Gastroesophageal sphincter (tissue), 4 donors: Measurements from ENCODE around the gene TSSK2. TPM values are rescaled to one million over a fixed set of nuclear protein-coding genes. Genes with fewer than 3 reads are reported as not detected.

ENCODE experiments used
- ATAC-seq: fragments of 150-250 bp; one replicate; pipeline ENCODE4 v1.9.1; 2016; ENCODE audit warnings: mild to moderate bottlenecking, moderate library complexity
- H3K27ac ChIP-seq, 4 donors: fragments of 200-600 bp; sonication (generic) in 3 of 4; 1 replicate in 3 of 4; 2 replicates in 1 of 4; pipeline ENCODE4 v1.5.1; 2016 to 2019
- H3K27me3 ChIP-seq: fragments of 200-600 bp; sonication (generic); one replicate; pipeline ENCODE4 v1.5.1; 2019
- H3K36me3 ChIP-seq, 2 donors: fragments of 200-600 bp; sonication (generic); one replicate each; pipeline ENCODE4 v1.5.1; 2019; ENCODE audit warnings: control low read depth in 1 of 2
- H3K4me1 ChIP-seq, 3 donors: fragments of 200-600 bp; sonication (generic); 1 replicate in 2 of 3; 2 replicates in 1 of 3; pipeline ENCODE4 v1.5.1; 2016 to 2019; ENCODE audit warnings: control low read depth in 2 of 3
- H3K4me3 ChIP-seq, 2 donors: fragments of 200-600 bp; sonication (generic); one replicate each; pipeline ENCODE4 v1.5.1; 2019; ENCODE audit warnings: mild to moderate bottlenecking in 1 of 2, moderate library complexity in 1 of 2
- H3K9me3 ChIP-seq, 3 donors: fragments of 200-600 bp; sonication (generic); one replicate each; pipeline ENCODE4 v1.5.1; 2017 to 2019; ENCODE audit warnings: control low read depth in 2 of 3
- EP300 ChIP-seq: sonication (generic); formaldehyde crosslinking; IDR thresholded peaks from one replicate; pipeline ENCODE4 v1.6.1; 2017; ENCODE audit warnings: antibody characterized with exemption, mild to moderate bottlenecking
- POLR2A ChIP-seq, 2 donors: fragments of 450-650 bp; IDR thresholded peaks; one replicate each; pipeline ENCODE4 v1.6.1; 2017; ENCODE audit warnings: antibody characterized with exemption in 2 of 2, mild to moderate bottlenecking in 2 of 2, moderate library complexity in 1 of 2
- POLR2AphosphoS5 ChIP-seq: sonication (generic); formaldehyde crosslinking; IDR thresholded peaks from one replicate; pipeline ENCODE4 v1.6.1; 2017; ENCODE audit warnings: antibody characterized with exemption
- WGBS, 2 donors: methylation state at CpG; one replicate each; pipeline ENCODE4 v1.1.5; 2018; ENCODE audit warnings: low coverage in 1 of 2; 5-methylcytosine and 5-hydroxymethylcytosine counted together
- total RNA-seq, 4 donors: library from RNA; depleted of rRNA; stranded (reverse); fragments of >200 nt; gene quantifications; one replicate each; pipeline ENCODE4 v1.1.0, GENCODE V29; 2016
- TF ChIP-seq, protein P1 (sequence below), 4 experiments: fragments of 200-600 bp in 2 of 4; fragments of 450-650 bp in 2 of 4; sonication (generic) in 1 of 4; IDR thresholded peaks; one replicate each; pipeline ENCODE4 v1.5.1; 2017 to 2019; ENCODE audit warnings: antibody characterized with exemption in 4 of 4, mild to moderate bottlenecking in 2 of 4, moderate library complexity in 2 of 4

TSSK2 gene
- total RNA-seq, 4 donors from 2014 or later, result 0.13 TPM; not detected in 3

DNA sequence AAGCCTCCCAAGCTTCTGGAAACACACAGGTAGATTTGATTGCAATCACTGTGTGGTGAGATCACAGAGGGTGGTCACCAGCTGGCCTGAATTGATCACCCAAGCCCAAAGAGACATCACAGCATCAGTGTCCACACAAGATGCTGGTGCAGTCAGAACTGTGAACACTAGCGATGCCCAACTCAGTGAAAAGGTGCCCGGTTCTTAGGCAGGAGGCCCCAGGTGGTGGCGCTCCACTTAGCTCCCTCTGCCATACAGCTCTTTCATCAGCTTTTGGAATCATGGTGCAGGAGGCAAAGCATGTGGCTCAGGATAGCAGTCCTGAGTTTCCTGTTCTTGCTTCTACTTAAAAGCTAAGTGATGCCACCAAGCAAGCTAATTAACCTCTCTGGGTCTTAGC lies 20.0 kb upstream of the TSSK2 start:
- Histone ChIP-seq H3K27ac (no peak overlapping the region), H3K27me3 (no peaks in the 10 kb centered on the region), H3K4me1 (peaks cover 0 to 89% (median 26%) of the 10 kb centered on the region in 3 donors), H3K4me3 (no peak overlapping the region), H3K9me3 (no peaks in the 10 kb centered on the region), H3K36me3 (no peaks in the 10 kb centered on the region)
- WGBS, 2 donors, result 80% methylated on average over 2 of the region's 3 CpGs; no CpG with 5 or more reads in 1 of the 2 donors
- no peak for ATAC-seq
- TF ChIP-seq, protein P1, sequence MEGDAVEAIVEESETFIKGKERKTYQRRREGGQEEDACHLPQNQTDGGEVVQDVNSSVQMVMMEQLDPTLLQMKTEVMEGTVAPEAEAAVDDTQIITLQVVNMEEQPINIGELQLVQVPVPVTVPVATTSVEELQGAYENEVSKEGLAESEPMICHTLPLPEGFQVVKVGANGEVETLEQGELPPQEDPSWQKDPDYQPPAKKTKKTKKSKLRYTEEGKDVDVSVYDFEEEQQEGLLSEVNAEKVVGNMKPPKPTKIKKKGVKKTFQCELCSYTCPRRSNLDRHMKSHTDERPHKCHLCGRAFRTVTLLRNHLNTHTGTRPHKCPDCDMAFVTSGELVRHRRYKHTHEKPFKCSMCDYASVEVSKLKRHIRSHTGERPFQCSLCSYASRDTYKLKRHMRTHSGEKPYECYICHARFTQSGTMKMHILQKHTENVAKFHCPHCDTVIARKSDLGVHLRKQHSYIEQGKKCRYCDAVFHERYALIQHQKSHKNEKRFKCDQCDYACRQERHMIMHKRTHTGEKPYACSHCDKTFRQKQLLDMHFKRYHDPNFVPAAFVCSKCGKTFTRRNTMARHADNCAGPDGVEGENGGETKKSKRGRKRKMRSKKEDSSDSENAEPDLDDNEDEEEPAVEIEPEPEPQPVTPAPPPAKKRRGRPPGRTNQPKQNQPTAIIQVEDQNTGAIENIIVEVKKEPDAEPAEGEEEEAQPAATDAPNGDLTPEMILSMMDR (IDR thresholded peaks at IDR 0.05), result no peak
- TF ChIP-seq EP300, result no peak
- TF ChIP-seq POLR2A (IDR thresholded peaks at IDR 0.05), result no peak
- TF ChIP-seq POLR2AphosphoS5, result no peak

DNA sequence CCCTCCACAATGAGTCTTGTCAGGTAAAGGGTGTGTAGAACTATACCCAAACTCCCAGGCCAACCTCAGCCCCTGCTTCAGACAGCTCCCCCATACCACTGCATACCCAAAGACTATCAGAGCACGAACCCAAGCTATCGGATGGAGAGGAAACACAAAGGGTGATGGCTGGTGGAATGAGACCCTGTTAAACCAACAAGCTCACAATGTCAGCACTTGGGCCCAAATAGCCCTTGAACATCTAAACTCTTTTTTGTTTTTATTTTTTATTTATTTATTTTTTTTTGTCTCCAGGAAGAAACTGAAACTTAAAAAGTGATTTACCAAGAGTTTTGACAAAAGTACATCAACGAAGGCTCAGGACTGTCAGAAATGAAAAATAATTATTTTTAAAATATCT lies 19.5 kb upstream of the TSSK2 start:
- TF ChIP-seq EP300, result no peak
- ATAC-seq, result no peak
- no peaks in the 10 kb centered on the region for H3K36me3 ChIP-seq
- H3K4me3 ChIP-seq, result no peak overlapping the region
- no peaks in the 10 kb centered on the region for H3K9me3 ChIP-seq
- no peak overlapping the region for H3K27ac ChIP-seq
- WGBS, 2 donors, result 61 to 73% methylated on average over 3 of the region's 3 CpGs
- no peaks in the 10 kb centered on the region for H3K27me3 ChIP-seq
- H3K4me1 ChIP-seq, result peaks cover 0 to 89% (median 22%) of the 10 kb centered on the region in 3 donors

DNA sequence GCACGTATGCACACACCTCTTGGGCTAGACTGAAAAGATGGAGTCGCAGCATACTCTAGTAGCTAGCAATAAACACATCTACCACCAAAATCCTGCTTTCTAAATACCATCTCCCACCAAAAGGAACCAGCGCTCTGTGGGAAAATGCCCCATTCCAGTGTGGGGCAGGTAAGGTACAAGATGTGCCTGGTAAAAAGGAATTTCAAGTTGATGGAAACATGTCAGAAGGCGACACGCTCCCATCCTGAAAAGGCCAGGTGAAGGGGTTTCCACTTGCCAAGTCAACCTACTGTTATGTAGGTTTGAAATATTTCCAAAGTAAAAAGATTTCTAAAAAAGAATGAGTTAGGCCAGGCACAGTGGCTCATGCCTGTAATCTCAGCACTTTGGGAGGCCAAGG lies 17.7 kb upstream of the TSSK2 start:
- no peak overlapping the region for H3K4me3 ChIP-seq
- H3K4me1 ChIP-seq, result peaks cover 0 to 89% (median 17%) of the 10 kb centered on the region in 3 donors
- no peak for ATAC-seq
- no peaks in the 10 kb centered on the region for H3K27me3 ChIP-seq
- no peaks in the 10 kb centered on the region for H3K9me3 ChIP-seq
- no peaks in the 10 kb centered on the region for H3K36me3 ChIP-seq
- no peak for TF ChIP-seq EP300
- TF ChIP-seq POLR2AphosphoS5, result no peak
- TF ChIP-seq POLR2A (IDR thresholded peaks at IDR 0.05), result no peak
- WGBS, 2 donors, result 97 to 100% methylated on average over 3 to 5 of the region's 5 CpGs
- H3K27ac ChIP-seq, result no peak overlapping the region

DNA sequence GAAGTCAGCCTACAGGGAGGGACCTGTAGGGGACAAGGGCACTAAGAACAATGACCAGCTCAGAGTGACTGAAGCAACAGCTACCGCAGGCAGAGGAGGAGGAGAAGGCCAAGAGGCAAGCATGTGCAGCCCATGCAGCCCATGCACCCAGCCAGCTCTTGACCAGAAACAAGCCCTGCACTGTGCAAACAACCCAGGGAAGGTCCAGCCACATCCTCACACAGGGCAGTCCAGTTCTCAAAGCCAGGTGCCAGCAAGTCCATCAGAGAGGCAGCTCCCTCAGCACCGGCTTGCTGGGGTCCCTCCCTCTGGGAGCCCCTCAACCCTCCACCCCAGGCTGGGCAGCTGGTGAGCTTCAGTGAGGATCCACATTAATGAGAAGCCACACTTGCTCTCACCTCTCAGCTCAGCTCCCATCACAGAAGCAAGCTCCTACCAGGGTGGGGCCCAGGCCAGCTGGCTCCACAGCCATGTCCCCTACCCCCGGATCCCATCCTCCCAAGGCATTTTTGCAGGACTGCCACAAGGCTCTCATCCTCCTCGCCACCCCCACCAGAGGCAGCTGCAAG lies 16.0 kb upstream of the TSSK2 start:
- no peak overlapping the region for H3K27ac ChIP-seq
- WGBS, 2 donors, result 51 to 100% methylated on average over 1 to 3 of the region's 4 CpGs
- H3K4me1 ChIP-seq, result peaks cover 0 to 89% (median 20%) of the 10 kb centered on the region in 3 donors
- no peak for ATAC-seq
- H3K27me3 ChIP-seq, result no peaks in the 10 kb centered on the region
- TF ChIP-seq EP300 (no peak), POLR2A (IDR thresholded peaks at IDR 0.05) (no peak), POLR2AphosphoS5 (no peak)
- TF ChIP-seq, protein P1 (IDR thresholded peaks at IDR 0.05), result no peak
- no peaks in the 10 kb centered on the region for H3K9me3 ChIP-seq
- H3K36me3 ChIP-seq, result no peaks in the 10 kb centered on the region
- no peak overlapping the region for H3K4me3 ChIP-seq

DNA sequence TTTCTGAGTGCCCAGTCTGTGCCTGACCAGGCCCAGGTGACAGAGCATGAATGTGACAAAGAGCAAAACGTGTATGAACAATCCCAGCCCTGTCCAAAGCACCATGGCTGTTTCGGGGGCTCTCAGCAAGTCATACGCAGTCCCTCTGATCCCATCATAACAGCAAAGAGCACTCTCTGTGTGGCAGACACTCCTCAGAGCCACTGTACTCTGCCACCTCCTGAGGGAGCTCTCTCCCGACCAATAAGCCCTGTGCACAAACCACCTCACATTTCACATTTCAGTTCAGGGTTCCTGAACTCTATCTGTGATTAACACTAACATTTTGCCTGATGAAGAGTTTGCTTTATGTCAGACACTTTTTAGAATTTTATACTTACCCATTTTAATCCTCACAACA lies 15.5 kb upstream of the TSSK2 start:
- Histone ChIP-seq H3K27me3 (no peaks in the 10 kb centered on the region), H3K4me1 (peaks cover 0 to 89% (median 23%) of the 10 kb centered on the region in 3 donors), H3K9me3 (no peaks in the 10 kb centered on the region), H3K27ac (no peak overlapping the region), H3K4me3 (no peak overlapping the region), H3K36me3 (no peaks in the 10 kb centered on the region)
- TF ChIP-seq, protein P1 (IDR thresholded peaks at IDR 0.05), result no peak
- no peak for TF ChIP-seq POLR2A (IDR thresholded peaks at IDR 0.05)
- TF ChIP-seq EP300, result no peak
- TF ChIP-seq POLR2AphosphoS5, result no peak
- ATAC-seq, result no peak
- WGBS, 2 donors, result 19 to 66% methylated on average over 2 to 4 of the region's 4 CpGs

DNA sequence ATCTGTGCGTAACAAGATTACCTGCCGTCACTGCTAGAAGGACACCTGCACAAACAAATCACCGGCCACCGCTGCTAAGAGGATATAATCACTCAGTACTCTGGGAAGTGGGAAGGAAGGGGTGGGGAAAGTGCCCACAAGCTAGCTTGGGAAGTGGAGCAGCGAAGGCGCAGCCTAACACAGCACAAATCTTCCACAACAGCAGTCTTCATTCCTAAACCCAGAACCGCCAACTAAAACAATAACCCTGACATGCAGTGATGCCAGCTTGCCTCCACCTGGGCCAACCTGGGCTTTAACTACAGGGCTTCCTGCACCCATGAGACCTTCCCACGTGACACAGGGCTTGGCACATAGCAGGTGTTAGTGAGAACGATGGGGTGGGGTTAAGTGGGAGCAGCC lies 14.0 kb upstream of the TSSK2 start:
- WGBS, 2 donors, result 76% methylated on average over 3 of the region's 9 CpGs; no CpG with 5 or more reads in 1 of the 2 donors
- no peaks in the 10 kb centered on the region for H3K9me3 ChIP-seq
- H3K27me3 ChIP-seq, result no peaks in the 10 kb centered on the region
- H3K27ac ChIP-seq, result no peak overlapping the region
- peaks cover 0 to 85% (median 27%) of the 10 kb centered on the region in 3 donors for H3K4me1 ChIP-seq
- TF ChIP-seq POLR2A (IDR thresholded peaks at IDR 0.05) (no peak), POLR2AphosphoS5 (no peak), EP300 (no peak)
- TF ChIP-seq, protein P1 (IDR thresholded peaks at IDR 0.05), result no peak
- no peaks in the 10 kb centered on the region for H3K36me3 ChIP-seq
- ATAC-seq, result no peak
- H3K4me3 ChIP-seq, result no peak overlapping the region
